ENCODE data around the gene SLAMF9. TPM values are rescaled to one million over a fixed set of nuclear protein-coding genes. Genes with fewer than 3 reads are reported as not detected.

Gene SLAMF9
- total and polyA plus RNA-seq, 4 donors: 0.25 to 0.68 (median 0.64) TPM; not detected in 1

- no peaks in the 10 kb centered on the region for H3K9me3 ChIP-seq (ENCODE audit: control insufficient read depth in 4 of 4, low read length in 3 of 4)
- WGBS: 70% methylated on average over 3 of the region's 3 CpGs
- no peak for DNase-seq (ENCODE audit: low spot score)
- H3K27me3 ChIP-seq (ENCODE audit: control insufficient read depth in 4 of 4, insufficient read depth in 4 of 4, low read length in 3 of 4): no peaks in the 10 kb centered on the region
- peaks cover 0 to 5% (median 2%) of the 10 kb centered on the region in 4 donors for H3K4me1 ChIP-seq (ENCODE audit: control insufficient read depth in 4 of 4, insufficient read depth in 4 of 4, low read length in 3 of 4)
- no peak overlapping the region for H3K4me3 ChIP-seq (ENCODE audit: low read depth in 1 of 3, low read length in 3 of 3)
- H3K36me3 ChIP-seq (ENCODE audit: control insufficient read depth in 4 of 4, insufficient read depth in 3 of 4, low read depth in 1 of 4, low read length in 3 of 4): no peaks in the 10 kb centered on the region
- no peak overlapping the region for H3K27ac ChIP-seq (ENCODE audit: low read depth in 1 of 2, low read length in 2 of 2)
- no peak for TF ChIP-seq HNF4G (IDR thresholded peaks at IDR 0.05)
- no peak for TF ChIP-seq CTCF (IDR thresholded peaks at IDR 0.05; ENCODE audit: low read depth, low read length, missing input control)
- TF ChIP-seq JUND (IDR thresholded peaks at IDR 0.05): no peak
- TF ChIP-seq, protein P1, sequence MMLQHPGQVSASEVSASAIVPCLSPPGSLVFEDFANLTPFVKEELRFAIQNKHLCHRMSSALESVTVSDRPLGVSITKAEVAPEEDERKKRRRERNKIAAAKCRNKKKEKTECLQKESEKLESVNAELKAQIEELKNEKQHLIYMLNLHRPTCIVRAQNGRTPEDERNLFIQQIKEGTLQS (IDR thresholded peaks at IDR 0.05): no peak
- no peak for TF ChIP-seq FOXA1 (IDR thresholded peaks at IDR 0.05)
- TF ChIP-seq, protein P2, sequence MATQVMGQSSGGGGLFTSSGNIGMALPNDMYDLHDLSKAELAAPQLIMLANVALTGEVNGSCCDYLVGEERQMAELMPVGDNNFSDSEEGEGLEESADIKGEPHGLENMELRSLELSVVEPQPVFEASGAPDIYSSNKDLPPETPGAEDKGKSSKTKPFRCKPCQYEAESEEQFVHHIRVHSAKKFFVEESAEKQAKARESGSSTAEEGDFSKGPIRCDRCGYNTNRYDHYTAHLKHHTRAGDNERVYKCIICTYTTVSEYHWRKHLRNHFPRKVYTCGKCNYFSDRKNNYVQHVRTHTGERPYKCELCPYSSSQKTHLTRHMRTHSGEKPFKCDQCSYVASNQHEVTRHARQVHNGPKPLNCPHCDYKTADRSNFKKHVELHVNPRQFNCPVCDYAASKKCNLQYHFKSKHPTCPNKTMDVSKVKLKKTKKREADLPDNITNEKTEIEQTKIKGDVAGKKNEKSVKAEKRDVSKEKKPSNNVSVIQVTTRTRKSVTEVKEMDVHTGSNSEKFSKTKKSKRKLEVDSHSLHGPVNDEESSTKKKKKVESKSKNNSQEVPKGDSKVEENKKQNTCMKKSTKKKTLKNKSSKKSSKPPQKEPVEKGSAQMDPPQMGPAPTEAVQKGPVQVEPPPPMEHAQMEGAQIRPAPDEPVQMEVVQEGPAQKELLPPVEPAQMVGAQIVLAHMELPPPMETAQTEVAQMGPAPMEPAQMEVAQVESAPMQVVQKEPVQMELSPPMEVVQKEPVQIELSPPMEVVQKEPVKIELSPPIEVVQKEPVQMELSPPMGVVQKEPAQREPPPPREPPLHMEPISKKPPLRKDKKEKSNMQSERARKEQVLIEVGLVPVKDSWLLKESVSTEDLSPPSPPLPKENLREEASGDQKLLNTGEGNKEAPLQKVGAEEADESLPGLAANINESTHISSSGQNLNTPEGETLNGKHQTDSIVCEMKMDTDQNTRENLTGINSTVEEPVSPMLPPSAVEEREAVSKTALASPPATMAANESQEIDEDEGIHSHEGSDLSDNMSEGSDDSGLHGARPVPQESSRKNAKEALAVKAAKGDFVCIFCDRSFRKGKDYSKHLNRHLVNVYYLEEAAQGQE (IDR thresholded peaks at IDR 0.05): no peak
- no peak for TF ChIP-seq FOXA2 (IDR thresholded peaks at IDR 0.05)
- no peak for TF ChIP-seq SP1 (IDR thresholded peaks at IDR 0.05)
- TF ChIP-seq NR2F2 (IDR thresholded peaks at IDR 0.05): no peak
- TF ChIP-seq GABPA (IDR thresholded peaks at IDR 0.05 in 1 of 2, conservative IDR thresholded peaks at IDR 0.05 in 1 of 2): no peak
- no peak for TF ChIP-seq EGR1 (IDR thresholded peaks at IDR 0.05; ENCODE audit: low read depth in 2 of 2)
- no peak for TF ChIP-seq YY1 (IDR thresholded peaks at IDR 0.05)
- no peak for TF ChIP-seq RXRA (IDR thresholded peaks at IDR 0.05)
- TF ChIP-seq, protein P3, sequence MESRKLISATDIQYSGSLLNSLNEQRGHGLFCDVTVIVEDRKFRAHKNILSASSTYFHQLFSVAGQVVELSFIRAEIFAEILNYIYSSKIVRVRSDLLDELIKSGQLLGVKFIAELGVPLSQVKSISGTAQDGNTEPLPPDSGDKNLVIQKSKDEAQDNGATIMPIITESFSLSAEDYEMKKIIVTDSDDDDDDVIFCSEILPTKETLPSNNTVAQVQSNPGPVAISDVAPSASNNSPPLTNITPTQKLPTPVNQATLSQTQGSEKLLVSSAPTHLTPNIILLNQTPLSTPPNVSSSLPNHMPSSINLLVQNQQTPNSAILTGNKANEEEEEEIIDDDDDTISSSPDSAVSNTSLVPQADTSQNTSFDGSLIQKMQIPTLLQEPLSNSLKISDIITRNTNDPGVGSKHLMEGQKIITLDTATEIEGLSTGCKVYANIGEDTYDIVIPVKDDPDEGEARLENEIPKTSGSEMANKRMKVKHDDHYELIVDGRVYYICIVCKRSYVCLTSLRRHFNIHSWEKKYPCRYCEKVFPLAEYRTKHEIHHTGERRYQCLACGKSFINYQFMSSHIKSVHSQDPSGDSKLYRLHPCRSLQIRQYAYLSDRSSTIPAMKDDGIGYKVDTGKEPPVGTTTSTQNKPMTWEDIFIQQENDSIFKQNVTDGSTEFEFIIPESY (IDR thresholded peaks at IDR 0.05): no peak
- TF ChIP-seq RAD21 (IDR thresholded peaks at IDR 0.05): no peak
- no peak for TF ChIP-seq HNF4A (conservative IDR thresholded peaks at IDR 0.05)
- H3K9ac ChIP-seq (ENCODE audit: low read depth in 1 of 2, low read length in 2 of 2): no peak overlapping the region
Measured at GRCh38 chr1:159958719-159959380, 4.8 kb upstream of the SLAMF9 start.

All from liver (tissue), 9 donors.